NB4 (cell line): ENCODE measurements around the gene JAZF1.

Experiments used
- CTCF ChIP-seq: IDR thresholded peaks from one replicate; pipeline ENCODE4 v1.5.1; 2012; ENCODE audit warnings: low read depth, low read length
- MAX ChIP-seq: IDR thresholded peaks from 2 replicates; pipeline ENCODE4 v1.6.1; 2011; ENCODE audit warnings: low read depth, low read length
- MYC ChIP-seq: IDR thresholded peaks from 2 replicates; pipeline ENCODE4 v1.6.1; 2011; ENCODE audit warnings: low read depth, low read length
- POLR2A ChIP-seq: IDR thresholded peaks from 2 replicates; pipeline ENCODE4 v1.6.1; 2011; ENCODE audit warnings: mild to moderate bottlenecking; ENCODE audit not compliant: insufficient read length; ENCODE audit errors: extremely low read depth

- TF ChIP-seq POLR2A (no peak), CTCF (no peak), MYC (no peak), MAX (no peak)
Measured at GRCh38 chr7:27840313-27840712, 340.3 kb downstream of the JAZF1 start.
